Trophoblast cell (in vitro differentiated cells and primary cell): ENCODE results near the gene BARHL1.
A peak's percentile ranks its signal among the peaks of the same experiment; 100 is the strongest.

Experiments
- DNase-seq, 2 donors: peaks; one replicate each; pipeline ENCODE4 v3.0.0-alpha.2; 2016
- H2AFZ ChIP-seq: 2 replicates; pipeline ENCODE4 v1.6.1; 2013; ENCODE audit warnings: low read length, moderate library complexity, mild to moderate bottlenecking; ENCODE audit not compliant: insufficient read depth, poor library complexity
- H2AK5ac ChIP-seq: 2 replicates; pipeline ENCODE4 v1.6.1; 2013; ENCODE audit warnings: mild to moderate bottlenecking, low read length
- H2BK120ac ChIP-seq: 2 replicates; pipeline ENCODE4 v1.6.1; 2013; ENCODE audit warnings: low read length, mild to moderate bottlenecking, moderate library complexity; ENCODE audit not compliant: insufficient read depth, poor library complexity
- H2BK12ac ChIP-seq: 2 replicates; pipeline ENCODE4 v1.6.1; 2013; ENCODE audit warnings: mild to moderate bottlenecking, low read length, moderate library complexity
- H2BK5ac ChIP-seq: 2 replicates; pipeline ENCODE4 v1.6.1; 2013; ENCODE audit warnings: low read length, low read depth, moderate library complexity, mild to moderate bottlenecking; ENCODE audit not compliant: poor library complexity
- H3K14ac ChIP-seq: 2 replicates; pipeline ENCODE4 v1.6.1; 2013; ENCODE audit warnings: mild to moderate bottlenecking, low read length
- H3K18ac ChIP-seq: 2 replicates; pipeline ENCODE4 v1.6.1; 2013; ENCODE audit warnings: mild to moderate bottlenecking, low read length
- H3K23ac ChIP-seq: 2 replicates; pipeline ENCODE4 v1.6.1; 2013; ENCODE audit warnings: low read length
- H3K27ac ChIP-seq: 2 replicates; pipeline ENCODE4 v1.5.1; 2013; ENCODE audit warnings: low read depth, mild to moderate bottlenecking, inconsistent platforms, low read length, moderate library complexity
- H3K27me3 ChIP-seq: 2 replicates; pipeline ENCODE4 v1.6.1; 2013; ENCODE audit warnings: inconsistent platforms, mild to moderate bottlenecking, low read length, moderate library complexity; ENCODE audit not compliant: insufficient read depth
- H3K36me3 ChIP-seq, 2 experiments: 1 replicate in 1 of 2; 2 replicates in 1 of 2; pipeline ENCODE4 v1.6.1; 2013; ENCODE audit warnings: low read length in 2 of 2, mild to moderate bottlenecking in 2 of 2, moderate library complexity in 1 of 2; ENCODE audit not compliant: insufficient read depth in 2 of 2, control insufficient read depth in 1 of 2
- H3K4ac ChIP-seq: 2 replicates; pipeline ENCODE4 v1.6.1; 2013; ENCODE audit warnings: low read depth, mild to moderate bottlenecking, low read length, moderate library complexity
- H3K4me1 ChIP-seq, 2 experiments: 1 replicate in 1 of 2; 2 replicates in 1 of 2; pipeline ENCODE4 v1.6.1; 2013; ENCODE audit warnings: low read length in 2 of 2, mild to moderate bottlenecking in 2 of 2, moderate library complexity in 1 of 2; ENCODE audit not compliant: insufficient read depth in 2 of 2, control insufficient read depth in 1 of 2
- H3K4me2 ChIP-seq: 2 replicates; pipeline ENCODE4 v1.6.1; 2013; ENCODE audit warnings: inconsistent platforms, mild to moderate bottlenecking, low read length, moderate library complexity
- H3K4me3 ChIP-seq: 2 replicates; pipeline ENCODE4 v1.5.1; 2013; ENCODE audit warnings: mild to moderate bottlenecking, low read depth, low read length, inconsistent platforms
- H3K79me1 ChIP-seq: one replicate; pipeline ENCODE4 v1.6.1; 2013; ENCODE audit warnings: low read length
- H3K79me2 ChIP-seq: 2 replicates; pipeline ENCODE4 v1.6.1; 2013; ENCODE audit warnings: low read length, mild to moderate bottlenecking; ENCODE audit not compliant: control insufficient read depth, insufficient read depth, poor library complexity
- H3K9ac ChIP-seq: 2 replicates; pipeline ENCODE4 v1.6.1; 2013; ENCODE audit warnings: mild to moderate bottlenecking, low read length
- H3K9me3 ChIP-seq: 2 replicates; pipeline ENCODE4 v1.6.1; 2013; ENCODE audit warnings: low read depth, mild to moderate bottlenecking, control low read depth, inconsistent platforms, low read length; ENCODE audit not compliant: insufficient read depth
- H4K12ac ChIP-seq: 2 replicates; pipeline ENCODE4 v1.6.1; 2013; ENCODE audit warnings: low read depth, mild to moderate bottlenecking, low read length, moderate library complexity
- H4K8ac ChIP-seq: 2 replicates; pipeline ENCODE4 v1.6.1; 2013; ENCODE audit warnings: low read depth, mild to moderate bottlenecking, low read length, moderate library complexity
- H4K91ac ChIP-seq: one replicate; pipeline ENCODE4 v1.6.1; 2013; ENCODE audit warnings: low read depth, mild to moderate bottlenecking, low read length, moderate library complexity
- WGBS: extraction: QIAGEN DNeasy Blood & Tissue Kit; methylation state at CpG from one replicate; pipeline ENCODE4 v1.1.7; 2013; ENCODE audit warnings: missing lambda C conversion rate; ENCODE audit not compliant: insufficient read length, insufficient coverage; ENCODE audit errors: extremely low coverage; 5-methylcytosine and 5-hydroxymethylcytosine counted together

The BARHL1 gene

DNA sequence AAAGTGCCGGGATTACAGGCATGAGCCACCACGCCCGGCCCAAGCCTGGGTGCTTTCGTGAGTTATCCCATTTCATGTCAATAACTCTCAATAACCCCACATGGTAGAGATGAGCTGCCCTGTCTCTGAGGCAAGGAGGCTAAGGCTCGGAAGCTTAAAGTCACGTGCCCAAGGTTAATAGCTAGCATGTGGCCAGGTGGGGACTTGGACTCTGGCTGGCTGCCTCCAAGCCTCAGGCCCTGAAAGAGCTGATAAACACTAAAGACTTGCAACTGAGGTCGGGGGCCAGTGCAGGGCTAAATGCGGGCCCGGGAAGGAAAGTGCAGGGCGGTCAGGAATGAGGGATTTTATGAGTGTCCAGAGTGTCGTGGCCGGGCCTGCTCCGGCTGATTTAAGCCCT lies 30.9 kb upstream of the BARHL1 start:
- H3K4me1 ChIP-seq: peaks cover under 1 to 2% of the 10 kb centered on the region in 2 experiments
- H2BK12ac ChIP-seq: no peak overlapping the region
- no peaks in the 10 kb centered on the region for H3K27me3 ChIP-seq
- no CpG with 5 or more reads among the region's 13 CpGs for WGBS
- H3K4me3 ChIP-seq: no peak overlapping the region
- H3K79me2 ChIP-seq: no peaks in the 10 kb centered on the region
- no peak overlapping the region for H2AFZ ChIP-seq
- H2AK5ac ChIP-seq: no peak overlapping the region
- H3K18ac ChIP-seq: no peak overlapping the region
- H3K9me3 ChIP-seq: peaks cover 1% of the 10 kb centered on the region
- no peak overlapping the region for H3K23ac ChIP-seq
- H3K27ac ChIP-seq: no peak overlapping the region
- no peaks in the 10 kb centered on the region for H3K36me3 ChIP-seq
- no peak overlapping the region for H3K14ac ChIP-seq
- no peak overlapping the region for H3K9ac ChIP-seq
- no peak overlapping the region for H3K4ac ChIP-seq
- no peak overlapping the region for H4K12ac ChIP-seq
- H2BK5ac ChIP-seq: no peak overlapping the region
- DNase-seq: peak in 1 of 2 donors; percentile 22
- no peak overlapping the region for H3K4me2 ChIP-seq
- H2BK120ac ChIP-seq: no peak overlapping the region
- no peak overlapping the region for H4K91ac ChIP-seq
- H3K79me1 ChIP-seq: no peaks in the 10 kb centered on the region
- H4K8ac ChIP-seq: no peak overlapping the region

- Histone ChIP-seq H3K4ac (no peak overlapping the region), H2AFZ (no peak overlapping the region), H3K79me1 (no peaks in the 10 kb centered on the region), H3K9ac (peak overlapping the region; percentile 37), H3K23ac (no peak overlapping the region), H4K91ac (no peak overlapping the region), H3K4me1 (no peaks in the 10 kb centered on the region), H3K27ac (no peak overlapping the region), H3K27me3 (no peaks in the 10 kb centered on the region), H3K4me3 (no peak overlapping the region), H4K12ac (no peak overlapping the region), H3K79me2 (no peaks in the 10 kb centered on the region), H3K14ac (no peak overlapping the region), H3K9me3 (peaks cover 1% of the 10 kb centered on the region), H2BK5ac (no peak overlapping the region), H2BK12ac (no peak overlapping the region), H4K8ac (no peak overlapping the region), H3K4me2 (no peak overlapping the region), H2AK5ac (no peak overlapping the region), H2BK120ac (no peak overlapping the region), H3K18ac (no peak overlapping the region), H3K36me3 (no peaks in the 10 kb centered on the region)
- WGBS: no CpG with 5 or more reads among the region's 12 CpGs
- no peak for DNase-seq
Observed at GRCh38 chr9:132552041-132552440, 30.4 kb upstream of the BARHL1 start.

GRCh38 chr9:132554755-132555154 lies 27.7 kb upstream of the BARHL1 start:
- H2AK5ac ChIP-seq: no peak overlapping the region
- no peak for DNase-seq
- H2BK12ac ChIP-seq: no peak overlapping the region
- peaks cover 1% of the 10 kb centered on the region for H3K9me3 ChIP-seq
- no peak overlapping the region for H3K27ac ChIP-seq
- H2BK120ac ChIP-seq: no peak overlapping the region
- no peak overlapping the region for H3K18ac ChIP-seq
- no peak overlapping the region for H2BK5ac ChIP-seq
- no peak overlapping the region for H3K14ac ChIP-seq
- no peaks in the 10 kb centered on the region for H3K4me1 ChIP-seq
- H4K8ac ChIP-seq: no peak overlapping the region
- no peak overlapping the region for H3K4ac ChIP-seq
- no peak overlapping the region for H3K4me2 ChIP-seq
- WGBS: no CpG with 5 or more reads among the region's 2 CpGs
- H4K91ac ChIP-seq: no peak overlapping the region
- H2AFZ ChIP-seq: no peak overlapping the region
- no peak overlapping the region for H3K23ac ChIP-seq
- H3K79me2 ChIP-seq: no peaks in the 10 kb centered on the region
- no peaks in the 10 kb centered on the region for H3K36me3 ChIP-seq
- no peak overlapping the region for H4K12ac ChIP-seq
- no peak overlapping the region for H3K9ac ChIP-seq
- H3K79me1 ChIP-seq: no peaks in the 10 kb centered on the region
- no peak overlapping the region for H3K4me3 ChIP-seq
- no peaks in the 10 kb centered on the region for H3K27me3 ChIP-seq

- Histone ChIP-seq H3K9ac (no peak overlapping the region), H3K36me3 (no peaks in the 10 kb centered on the region), H4K91ac (no peak overlapping the region), H2AK5ac (no peak overlapping the region), H3K23ac (no peak overlapping the region), H2AFZ (no peak overlapping the region), H3K9me3 (peaks cover 1% of the 10 kb centered on the region), H2BK12ac (no peak overlapping the region), H3K18ac (no peak overlapping the region), H3K79me1 (no peaks in the 10 kb centered on the region), H3K14ac (no peak overlapping the region), H3K4me1 (no peaks in the 10 kb centered on the region), H2BK120ac (no peak overlapping the region), H3K27me3 (no peaks in the 10 kb centered on the region), H3K79me2 (no peaks in the 10 kb centered on the region), H3K4me3 (no peak overlapping the region), H2BK5ac (no peak overlapping the region), H3K4me2 (no peak overlapping the region), H4K12ac (no peak overlapping the region), H3K27ac (no peak overlapping the region), H3K4ac (no peak overlapping the region), H4K8ac (no peak overlapping the region)
- DNase-seq: no peak
- no CpG with 5 or more reads among the region's 8 CpGs for WGBS
Observed at GRCh38 chr9:132555528-132555927, 26.9 kb upstream of the BARHL1 start.
